ENCODE results near the gene KIAA1217.

DNA sequence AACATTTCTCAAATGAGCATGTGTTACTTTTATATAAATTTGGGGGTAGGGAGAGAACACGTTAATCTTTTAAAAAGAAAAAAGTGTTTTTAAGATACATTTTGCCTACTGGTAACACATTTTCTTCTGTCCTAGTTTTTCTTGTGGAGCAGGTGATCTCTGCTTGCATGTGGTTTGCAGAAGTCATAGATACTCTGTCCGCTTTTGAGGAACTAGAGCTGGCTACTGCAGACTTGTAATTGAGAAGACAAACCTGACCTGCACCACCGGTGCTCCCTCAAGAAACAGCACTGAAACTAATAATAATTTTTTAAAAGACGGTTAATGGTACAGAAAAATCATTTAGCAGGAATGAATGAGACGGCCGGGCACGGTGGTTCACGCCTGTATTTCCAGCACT, 243.1 kb downstream of the KIAA1217 start:
- TF ChIP-seq, protein P1, sequence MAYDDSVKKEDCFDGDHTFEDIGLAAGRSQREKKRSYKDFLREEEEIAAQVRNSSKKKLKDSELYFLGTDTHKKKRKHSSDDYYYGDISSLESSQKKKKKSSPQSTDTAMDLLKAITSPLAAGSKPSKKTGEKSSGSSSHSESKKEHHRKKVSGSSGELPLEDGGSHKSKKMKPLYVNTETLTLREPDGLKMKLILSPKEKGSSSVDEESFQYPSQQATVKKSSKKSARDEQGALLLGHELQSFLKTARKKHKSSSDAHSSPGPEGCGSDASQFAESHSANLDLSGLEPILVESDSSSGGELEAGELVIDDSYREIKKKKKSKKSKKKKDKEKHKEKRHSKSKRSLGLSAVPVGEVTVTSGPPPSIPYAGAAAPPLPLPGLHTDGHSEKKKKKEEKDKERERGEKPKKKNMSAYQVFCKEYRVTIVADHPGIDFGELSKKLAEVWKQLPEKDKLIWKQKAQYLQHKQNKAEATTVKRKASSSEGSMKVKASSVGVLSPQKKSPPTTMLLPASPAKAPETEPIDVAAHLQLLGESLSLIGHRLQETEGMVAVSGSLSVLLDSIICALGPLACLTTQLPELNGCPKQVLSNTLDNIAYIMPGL (CRISPR knock-in tag; IDR thresholded peaks at IDR 0.05): no peak
- no peak for TF ChIP-seq EP300 (IDR thresholded peaks at IDR 0.05; ENCODE audit: low read length)
- TF ChIP-seq CBX1 (IDR thresholded peaks at IDR 0.05; ENCODE audit: low read depth): no peak
- TF ChIP-seq RAD51 (IDR thresholded peaks at IDR 0.05; ENCODE audit: borderline replicate concordance, low read depth): no peak
- no peak for TF ChIP-seq SMC3 (conservative IDR thresholded peaks at IDR 0.05; ENCODE audit: insufficient read depth, low read depth, low read length)
- TF ChIP-seq, protein P2, sequence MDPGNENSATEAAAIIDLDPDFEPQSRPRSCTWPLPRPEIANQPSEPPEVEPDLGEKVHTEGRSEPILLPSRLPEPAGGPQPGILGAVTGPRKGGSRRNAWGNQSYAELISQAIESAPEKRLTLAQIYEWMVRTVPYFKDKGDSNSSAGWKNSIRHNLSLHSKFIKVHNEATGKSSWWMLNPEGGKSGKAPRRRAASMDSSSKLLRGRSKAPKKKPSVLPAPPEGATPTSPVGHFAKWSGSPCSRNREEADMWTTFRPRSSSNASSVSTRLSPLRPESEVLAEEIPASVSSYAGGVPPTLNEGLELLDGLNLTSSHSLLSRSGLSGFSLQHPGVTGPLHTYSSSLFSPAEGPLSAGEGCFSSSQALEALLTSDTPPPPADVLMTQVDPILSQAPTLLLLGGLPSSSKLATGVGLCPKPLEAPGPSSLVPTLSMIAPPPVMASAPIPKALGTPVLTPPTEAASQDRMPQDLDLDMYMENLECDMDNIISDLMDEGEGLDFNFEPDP (CRISPR knock-in tag; IDR thresholded peaks at IDR 0.05): no peak
- TF ChIP-seq CBX5 (IDR thresholded peaks at IDR 0.05; ENCODE audit: borderline replicate concordance, low read depth): no peak
- no peak for TF ChIP-seq NFYB (IDR thresholded peaks at IDR 0.05; ENCODE audit: extremely low read depth, insufficient read length)
- TF ChIP-seq NR1H2 (CRISPR knock-in tag; IDR thresholded peaks at IDR 0.05): no peak
- TF ChIP-seq ETV6 (IDR thresholded peaks at IDR 0.05; ENCODE audit: borderline replicate concordance in 1 of 2, low read depth in 2 of 2, low read length in 1 of 2): no peak
- TF ChIP-seq ETV6 (CRISPR knock-in tag; IDR thresholded peaks at IDR 0.05; ENCODE audit: borderline replicate concordance): no peak
- no peak for TF ChIP-seq TCF3 (CRISPR knock-in tag; IDR thresholded peaks at IDR 0.05)
- TF ChIP-seq ZNF785 (CRISPR knock-in tag; IDR thresholded peaks at IDR 0.05): no peak
- no peak for TF ChIP-seq ZNF282 (CRISPR knock-in tag; IDR thresholded peaks at IDR 0.05)
- TF ChIP-seq ZNF23 (CRISPR knock-in tag; IDR thresholded peaks at IDR 0.05): no peak
